HCEC 1CT (cell line): ENCODE data around the gene ATP5F1A.
"Not testable (repeated sequence)": the region's sequence is repeated elsewhere in the genome, so short reads cannot be mapped to it uniquely, and the experiment has no call there.

ENCODE experiments used
- DNase-seq: peaks from one replicate; pipeline ENCODE4 v3.0.0-alpha.2; 2017

ATP5F1A gene

DNA sequence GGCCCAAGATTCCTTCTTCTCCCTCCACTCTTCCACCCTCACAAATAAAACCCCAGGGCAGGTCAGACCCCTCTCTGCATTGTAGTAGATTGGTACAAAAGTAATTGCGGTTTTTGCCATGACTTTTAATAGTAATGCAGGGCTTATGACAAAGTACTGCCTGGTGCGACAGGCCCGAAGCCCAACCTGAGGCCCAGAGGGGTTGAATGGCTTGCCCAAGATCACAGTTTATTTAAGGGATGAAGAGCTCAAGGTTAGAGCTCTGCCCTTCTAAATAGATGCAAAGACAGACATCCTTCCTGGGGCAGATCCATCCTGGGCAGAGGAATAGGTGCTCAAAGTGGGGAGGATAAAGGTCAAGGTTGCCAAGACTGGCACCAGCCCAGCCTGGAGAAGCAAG lies 25.1 kb downstream of the ATP5F1A start:
- DNase-seq: no peak

DNA sequence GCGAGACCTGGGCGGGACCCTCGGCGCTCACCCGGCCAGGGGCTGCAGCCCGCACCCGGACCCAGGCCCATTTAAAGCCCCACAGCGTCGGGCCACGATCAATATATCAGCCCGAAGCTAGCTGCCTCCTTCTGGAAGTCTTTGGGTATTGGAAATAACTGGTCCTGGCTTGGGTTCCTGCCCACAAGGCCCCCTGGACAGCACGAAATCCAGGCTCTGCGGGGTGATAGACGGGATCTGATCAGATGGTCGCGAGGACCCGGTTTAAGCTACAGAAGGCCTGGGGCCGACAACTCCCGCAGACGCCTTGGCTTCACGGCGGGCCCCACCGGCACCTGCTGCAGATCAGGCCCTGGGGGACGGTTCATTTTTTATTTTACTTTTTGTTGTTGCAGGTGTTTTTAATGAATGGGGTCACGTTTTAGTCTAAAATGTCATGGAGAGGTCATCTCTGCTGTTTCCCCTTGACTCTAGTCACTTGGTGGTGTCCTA lies 25.7 kb downstream of the ATP5F1A start:
- DNase-seq: no peak

DNA sequence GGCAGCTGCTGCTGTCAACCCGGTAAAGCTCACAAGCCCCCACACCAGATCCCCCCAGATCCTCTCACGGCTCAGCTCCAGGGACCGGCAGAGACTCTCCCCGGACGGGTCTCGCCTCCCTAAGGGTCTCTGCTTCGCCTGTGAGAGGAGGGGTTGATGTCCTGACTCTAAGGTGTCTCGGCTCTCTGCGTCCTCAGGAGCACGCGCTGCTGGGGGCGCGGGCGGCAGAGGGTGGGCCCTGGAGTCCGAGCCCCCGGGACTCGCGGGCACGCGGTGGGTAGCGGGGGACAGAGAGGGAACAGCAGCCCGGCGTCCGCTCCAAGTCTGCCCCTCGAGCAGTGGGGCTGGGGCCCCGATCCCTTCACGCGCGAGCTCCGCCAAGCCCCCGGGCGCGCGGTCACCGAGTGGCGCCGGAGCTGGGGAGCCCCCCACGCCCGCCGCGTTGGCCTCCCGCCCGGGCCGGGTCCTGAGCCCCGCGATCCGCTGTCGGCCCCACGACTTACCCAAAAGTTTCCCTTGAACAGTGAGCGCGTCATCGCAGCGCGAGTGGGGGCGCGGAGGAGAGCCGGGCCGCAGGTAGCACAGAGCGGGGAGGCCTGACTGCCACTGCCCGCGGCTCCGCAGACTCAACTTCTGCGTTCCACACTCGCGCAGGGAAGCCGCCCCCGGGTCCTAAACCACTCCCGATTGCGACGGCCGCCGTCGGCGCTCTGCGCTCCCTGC lies 26.3 kb downstream of the ATP5F1A start, which contains the start of gene PSTPIP2:
TSS of gene PSTPIP2 (minus strand) at position 608 of the 723 bp plus-strand sequence. CDS start at position 536, 72 bp downstream.
- peak; percentile 60 for DNase-seq

DNA sequence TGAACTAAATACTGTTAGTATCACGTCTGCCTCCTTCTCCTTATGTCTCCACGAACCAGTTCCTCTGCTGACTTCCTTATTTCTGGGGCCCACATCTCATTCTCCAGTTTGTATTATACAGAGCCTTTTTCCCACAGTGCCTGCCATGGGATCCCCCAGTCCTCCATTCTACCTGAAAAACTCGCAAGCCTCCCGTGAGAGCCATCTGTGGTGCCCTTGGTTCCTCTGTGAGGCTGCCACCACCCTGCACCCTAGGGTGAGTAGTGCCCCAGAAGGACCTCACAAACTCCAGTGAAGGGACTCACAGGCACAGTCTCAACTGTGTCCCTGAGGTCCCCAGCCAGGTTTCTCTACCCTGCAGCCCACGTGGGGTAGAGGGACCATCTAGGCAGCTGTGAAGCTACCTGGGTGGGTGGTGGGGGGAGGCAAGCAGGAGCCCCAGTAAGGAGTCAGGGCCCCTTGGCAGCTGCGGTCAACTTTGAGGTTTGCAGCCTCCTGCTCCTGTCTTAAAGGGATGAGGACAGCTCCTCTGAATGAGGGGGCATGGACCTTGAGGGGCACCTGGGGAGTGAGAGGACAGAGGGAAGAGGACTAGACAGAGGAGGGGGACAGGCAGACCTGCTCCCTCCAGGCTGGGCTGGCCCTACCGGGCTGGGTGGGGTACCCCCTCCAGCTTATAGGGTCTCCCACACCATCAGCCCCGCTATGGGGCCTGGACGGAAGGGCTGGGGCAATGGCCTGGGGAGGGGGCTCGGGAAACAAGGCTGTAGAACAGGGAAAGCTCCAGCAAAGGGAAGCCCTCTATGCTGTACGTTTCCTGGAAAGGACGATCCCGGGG lies 27.1 kb downstream of the ATP5F1A start:
- DNase-seq: no peak

DNA sequence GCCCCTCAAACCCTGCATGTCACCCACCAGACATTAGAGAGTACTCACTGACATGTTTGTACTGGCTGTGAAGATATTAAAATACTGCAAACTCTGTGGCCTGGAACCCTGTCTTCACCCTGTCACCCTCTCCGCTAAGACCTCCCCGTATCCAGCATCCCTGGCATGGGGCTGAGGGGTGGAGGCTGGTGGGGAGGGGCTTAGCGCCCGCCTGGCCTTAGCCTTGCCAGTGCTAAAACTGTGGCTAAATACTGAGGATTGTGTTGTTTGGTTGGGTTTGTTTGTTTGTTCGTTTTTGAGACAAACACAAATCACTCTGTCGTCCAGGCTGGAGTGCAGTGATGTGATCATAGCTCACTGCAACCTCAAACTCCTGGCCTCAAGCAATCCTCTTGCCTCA lies 27.9 kb downstream of the ATP5F1A start:
- DNase-seq: no peak

DNA sequence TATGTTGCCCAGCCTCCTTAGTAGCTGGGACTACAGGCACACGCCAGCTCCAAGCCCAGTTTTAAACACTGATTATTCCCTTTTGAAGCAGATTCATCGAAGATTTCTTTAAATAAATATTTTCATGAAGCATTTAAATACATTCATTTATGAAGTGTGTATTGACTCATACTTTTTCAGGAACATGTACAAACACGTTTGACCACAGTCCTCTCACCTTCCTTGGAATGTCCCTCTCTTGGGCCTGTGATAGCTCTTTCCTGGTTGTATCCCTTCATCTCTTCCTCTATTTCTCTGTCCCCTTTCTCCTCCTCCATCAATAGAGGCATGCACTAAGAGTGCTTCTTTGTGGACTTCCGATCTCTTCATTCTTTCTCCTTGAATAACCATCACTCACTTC lies 28.6 kb downstream of the ATP5F1A start:
- DNase-seq: no peak

DNA sequence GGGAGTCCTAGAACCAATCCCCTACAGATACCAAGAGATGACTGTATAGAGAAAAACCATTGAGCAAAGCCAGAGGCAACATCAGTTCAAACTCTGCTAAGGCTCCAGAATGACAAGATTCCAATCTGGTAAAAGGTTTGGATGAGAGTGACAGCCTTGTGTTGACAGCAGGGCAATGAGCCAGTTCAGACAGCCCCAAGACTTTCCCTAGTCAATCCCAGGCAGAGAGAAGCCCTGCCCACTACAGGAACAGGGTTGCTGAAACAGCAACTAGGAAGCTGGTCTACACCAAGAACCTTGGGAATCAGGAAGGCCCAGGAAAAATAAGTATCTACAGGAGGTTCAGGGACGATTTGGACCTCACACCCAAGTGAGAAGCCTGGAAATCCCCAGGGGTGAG lies 29.3 kb downstream of the ATP5F1A start:
- no peak for DNase-seq

DNA sequence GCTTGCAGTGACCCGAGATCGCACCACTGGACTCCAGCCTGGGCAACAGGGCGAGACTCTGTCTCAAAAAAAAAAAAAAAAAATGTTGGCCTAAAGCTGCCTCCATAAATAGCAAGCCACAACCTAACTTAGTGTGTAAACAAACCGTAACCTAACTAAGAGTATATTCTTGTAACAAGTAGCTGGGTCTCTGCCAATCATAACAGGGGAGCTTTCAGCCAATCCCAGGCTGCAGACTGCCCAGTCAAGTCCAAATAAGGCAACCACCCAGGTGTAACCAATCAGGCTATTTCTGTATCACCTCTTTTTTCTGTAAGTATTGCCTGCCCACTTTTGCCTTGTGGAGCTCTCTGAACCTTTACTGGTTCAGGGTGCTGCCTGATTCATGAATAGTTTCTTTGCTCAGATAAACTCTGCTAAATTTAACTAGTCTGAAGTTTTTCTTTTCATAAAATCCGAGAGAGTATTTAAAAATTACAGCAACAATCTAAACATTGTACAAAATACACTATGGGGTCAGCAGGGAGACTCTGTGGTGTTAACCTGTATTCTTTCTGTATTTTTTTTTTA lies 30.6 kb downstream of the ATP5F1A start:
- DNase-seq: peak; percentile 45

DNA sequence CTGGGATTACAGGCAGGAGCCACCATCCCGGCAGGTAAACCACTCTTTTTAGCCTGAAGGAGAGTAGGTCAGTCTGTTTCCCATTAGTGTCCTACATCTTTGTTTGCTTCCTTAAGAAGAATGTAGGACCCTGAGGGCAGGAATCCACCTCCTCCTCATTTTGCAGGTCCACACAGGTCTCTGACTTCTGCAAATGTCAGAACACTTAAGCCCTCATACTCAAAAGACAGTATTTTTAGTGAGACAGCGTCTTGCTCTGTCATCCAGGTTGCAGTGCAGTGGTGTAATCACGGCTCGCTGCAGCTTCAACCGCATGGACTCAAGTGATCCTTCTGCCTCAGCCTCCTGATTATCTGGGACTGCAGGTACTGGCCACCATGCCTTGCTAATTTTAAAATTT lies 35.3 kb downstream of the ATP5F1A start:
- DNase-seq: no peak

DNA sequence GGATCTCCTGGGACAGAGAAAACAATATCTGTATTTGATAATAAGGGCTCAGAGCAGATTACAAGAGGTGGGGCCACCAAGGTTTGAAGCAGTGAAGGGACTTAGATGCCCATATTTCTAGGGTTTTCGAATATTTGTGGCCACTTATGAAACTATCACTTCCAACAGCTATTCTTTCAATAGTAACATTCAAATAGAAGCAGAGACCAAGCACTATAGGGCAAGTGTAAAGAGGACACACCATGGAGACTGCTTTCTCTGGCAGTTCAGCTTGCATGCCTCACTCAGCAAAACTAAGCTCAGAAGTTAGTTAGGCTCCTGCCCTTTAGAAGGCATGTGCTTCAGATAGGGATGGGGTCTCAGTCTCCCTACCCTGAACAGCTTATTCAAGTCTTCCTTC lies 36.3 kb downstream of the ATP5F1A start:
- DNase-seq: no peak

DNA sequence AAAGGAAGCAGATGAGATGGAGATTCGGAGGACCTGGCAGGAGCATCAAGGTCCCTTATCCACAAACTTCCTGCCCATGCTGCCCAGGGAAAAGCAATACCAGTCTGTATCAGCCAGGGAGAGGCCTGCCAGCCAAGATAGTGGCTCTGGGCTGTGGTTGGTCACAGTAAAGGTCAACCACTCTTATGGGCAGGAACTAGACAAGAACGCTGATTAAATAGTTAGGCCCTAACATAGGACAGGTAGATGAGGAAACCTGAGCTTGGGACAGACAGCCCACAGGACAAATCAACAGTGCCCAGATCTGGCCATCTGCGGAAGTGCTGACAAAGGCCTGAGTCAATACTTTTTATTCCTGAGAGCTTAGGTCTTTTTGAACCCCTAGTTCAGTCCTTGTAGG lies 36.7 kb downstream of the ATP5F1A start:
- no peak for DNase-seq

DNA sequence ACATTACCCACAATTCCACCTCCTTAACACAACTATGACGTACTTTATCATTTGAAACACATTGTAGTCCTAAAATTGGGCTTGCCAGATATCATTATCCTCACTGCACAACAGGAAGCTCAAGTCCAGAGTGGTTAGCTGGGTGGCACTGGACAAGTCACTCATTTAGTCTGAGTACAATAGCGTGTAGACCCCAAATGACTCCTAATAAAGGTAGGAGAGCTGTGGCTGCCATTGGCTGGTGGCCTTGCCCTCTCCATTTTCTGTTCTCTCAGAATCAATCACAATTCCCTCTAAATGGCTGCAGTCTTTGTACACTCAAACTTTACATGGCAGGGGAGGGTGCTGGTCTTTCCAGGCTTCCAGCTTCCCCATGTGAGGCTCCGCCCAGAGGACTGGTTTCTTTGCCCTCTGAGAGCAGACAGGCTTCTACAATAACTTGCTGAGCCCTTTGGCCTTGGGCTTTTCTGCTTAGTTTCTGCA lies 37.7 kb downstream of the ATP5F1A start:
- no peak for DNase-seq

DNA sequence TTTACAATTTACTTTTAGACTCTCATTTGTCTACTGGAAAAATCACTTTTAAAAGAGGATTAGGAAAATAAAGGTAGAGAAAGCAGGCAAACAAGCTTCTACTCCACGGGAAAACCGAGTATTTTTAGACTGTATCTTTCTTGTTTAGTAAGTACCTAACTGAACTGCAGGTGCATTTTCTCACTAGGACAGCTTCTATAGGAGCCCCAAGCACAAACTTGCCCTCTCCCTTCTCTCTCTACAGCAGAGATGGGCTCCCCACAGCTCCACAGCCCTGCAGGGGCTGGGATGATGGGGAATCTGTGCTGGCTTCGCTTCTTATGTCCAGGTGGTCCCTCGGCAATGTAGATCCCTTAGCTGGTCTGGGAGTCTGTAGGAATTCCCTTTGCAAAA lies 42.3 kb downstream of the ATP5F1A start:
- no peak for DNase-seq

DNA sequence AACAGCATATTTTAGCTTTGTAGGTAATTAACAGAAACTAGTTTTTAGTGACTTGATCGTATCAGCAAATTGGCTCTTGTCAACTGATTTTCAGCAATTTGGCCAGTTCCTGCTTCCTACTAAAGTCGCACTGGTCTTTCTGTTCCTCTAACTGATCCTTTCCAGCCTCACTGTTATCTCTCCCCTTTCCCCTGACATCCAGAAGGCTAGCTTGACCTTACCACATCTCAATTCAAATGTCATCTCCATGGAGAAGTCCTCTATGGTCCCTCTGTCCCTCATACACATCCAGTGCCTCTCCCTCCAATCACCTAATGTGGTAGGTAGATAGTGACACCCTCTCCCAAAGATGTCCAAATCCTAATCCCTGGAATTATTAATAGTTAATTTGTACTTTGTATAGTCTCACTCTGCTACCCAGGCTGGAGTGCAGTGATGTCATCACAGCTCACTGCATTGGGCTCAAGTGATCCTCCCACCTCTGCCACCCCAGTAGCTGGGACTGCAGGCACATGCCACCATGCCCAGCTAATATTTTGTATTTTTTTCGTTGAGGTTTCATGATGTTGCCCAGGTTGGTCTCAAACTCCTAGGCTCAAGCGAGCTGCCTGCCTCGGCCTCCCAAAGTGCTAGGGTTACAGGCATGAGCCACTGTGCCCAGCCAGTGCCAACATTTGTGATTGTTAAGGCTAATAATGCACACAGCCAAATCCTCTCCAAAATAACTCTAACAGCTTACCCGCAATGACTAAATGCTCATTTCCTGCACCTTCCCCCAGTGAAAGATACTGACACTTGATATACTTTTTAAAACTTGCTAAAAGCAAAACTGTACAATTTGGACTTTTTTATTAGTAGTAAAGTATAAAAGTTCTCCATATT lies 42.9 kb downstream of the ATP5F1A start:
- no peak for DNase-seq

DNA sequence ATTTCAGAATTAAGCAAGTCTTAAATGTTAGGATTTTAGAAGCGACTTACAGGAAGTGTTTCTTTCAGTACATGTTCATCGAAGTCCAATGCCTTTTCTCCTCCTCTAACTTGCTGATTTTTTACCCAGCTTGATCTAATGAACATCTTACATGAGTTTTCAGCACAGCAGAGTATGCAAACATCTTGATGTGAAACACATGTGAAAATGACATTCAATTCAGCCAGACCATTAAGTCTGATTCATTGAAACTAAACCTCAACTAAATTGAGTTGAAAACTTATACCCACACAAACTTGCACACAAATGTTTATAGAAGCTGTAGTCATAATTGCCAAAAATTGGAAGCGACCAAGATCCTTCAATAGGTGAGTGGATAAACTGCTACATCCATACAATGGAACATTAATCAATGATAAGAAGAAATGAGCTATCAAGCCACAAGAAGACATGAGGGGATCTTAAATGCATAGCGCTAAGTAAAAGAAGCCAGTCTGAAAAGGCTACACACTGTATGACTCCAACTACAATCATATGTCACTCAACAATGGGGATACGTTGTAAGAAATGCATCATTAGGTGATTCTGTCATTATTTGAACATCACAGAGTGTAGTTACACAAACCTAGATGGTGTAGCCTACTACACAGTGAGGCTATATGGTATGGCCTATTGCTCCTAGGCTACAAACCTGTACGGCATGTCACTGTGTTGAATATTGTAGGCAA lies 44.6 kb downstream of the ATP5F1A start:
- no peak for DNase-seq

DNA sequence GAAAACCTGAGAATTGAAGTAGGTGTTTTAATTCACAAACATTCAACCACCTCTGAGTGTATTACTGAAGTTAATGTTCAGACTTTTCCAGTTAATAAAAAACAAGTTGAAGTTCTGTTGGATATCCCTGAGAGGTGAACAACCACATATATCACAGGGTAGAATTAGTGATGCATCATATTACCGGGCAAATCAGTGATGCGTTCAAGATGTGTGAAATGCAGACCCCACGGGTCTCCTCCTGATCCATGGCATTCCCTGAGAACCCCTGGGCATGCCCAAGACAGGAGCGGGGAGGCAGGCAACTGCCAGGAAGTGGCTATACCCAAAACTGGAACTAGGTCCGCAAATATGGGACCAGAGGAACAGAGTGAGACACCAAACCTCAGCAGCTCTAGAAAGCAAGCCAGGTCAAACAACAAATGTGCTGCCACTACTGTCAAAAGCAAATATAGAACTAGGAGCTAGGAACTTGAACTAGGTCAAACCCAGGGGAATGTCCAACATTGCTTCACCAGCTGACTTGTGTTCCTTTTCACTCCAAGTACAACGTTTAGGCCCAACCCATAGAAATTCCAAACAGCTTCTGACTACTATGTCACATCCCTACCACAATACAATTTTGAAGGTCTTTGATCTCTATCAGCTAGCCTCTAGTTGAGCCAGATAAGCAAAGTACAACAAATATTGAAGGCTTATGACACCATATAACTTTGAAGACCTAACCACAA lies 46.2 kb downstream of the ATP5F1A start:
- DNase-seq: peak; percentile 24

DNA sequence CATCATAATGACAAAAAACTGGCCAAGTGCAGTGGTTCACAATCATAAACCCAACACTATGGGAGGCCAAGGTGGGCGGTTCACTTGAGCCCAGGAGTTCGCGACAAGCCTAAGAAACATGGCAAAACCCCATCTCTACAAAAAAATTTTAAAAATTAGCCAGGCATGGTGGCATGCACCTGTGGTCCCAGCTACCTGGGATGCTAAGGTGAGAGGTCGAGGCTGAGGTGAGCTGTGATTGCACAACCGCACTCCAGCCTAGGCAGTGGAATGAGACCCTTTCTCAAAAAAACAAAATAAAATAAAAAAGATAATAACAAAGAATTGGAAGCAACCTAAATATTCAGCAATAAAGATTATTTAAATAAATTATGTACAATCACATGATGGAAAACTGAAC lies 47.8 kb downstream of the ATP5F1A start:
- no peak for DNase-seq

DNA sequence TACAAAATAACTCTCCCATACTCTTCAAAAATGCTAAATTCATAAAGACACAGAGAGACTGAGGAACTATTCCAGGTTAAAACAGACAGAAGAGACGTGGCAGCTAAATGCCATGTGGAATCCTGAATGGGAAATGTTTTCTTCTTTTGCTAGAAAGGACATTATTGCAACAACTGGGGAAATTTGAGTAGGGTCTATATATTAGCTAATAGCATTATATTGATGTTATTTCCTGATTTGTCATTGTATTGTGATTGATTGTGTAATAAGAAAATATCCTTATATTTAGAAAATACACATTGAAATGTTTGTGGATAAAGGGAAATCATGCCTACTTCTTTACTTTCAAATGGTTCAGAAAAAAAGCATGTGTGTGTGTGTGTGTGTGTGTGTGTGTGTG lies 49.5 kb downstream of the ATP5F1A start:
- no peak for DNase-seq

DNA sequence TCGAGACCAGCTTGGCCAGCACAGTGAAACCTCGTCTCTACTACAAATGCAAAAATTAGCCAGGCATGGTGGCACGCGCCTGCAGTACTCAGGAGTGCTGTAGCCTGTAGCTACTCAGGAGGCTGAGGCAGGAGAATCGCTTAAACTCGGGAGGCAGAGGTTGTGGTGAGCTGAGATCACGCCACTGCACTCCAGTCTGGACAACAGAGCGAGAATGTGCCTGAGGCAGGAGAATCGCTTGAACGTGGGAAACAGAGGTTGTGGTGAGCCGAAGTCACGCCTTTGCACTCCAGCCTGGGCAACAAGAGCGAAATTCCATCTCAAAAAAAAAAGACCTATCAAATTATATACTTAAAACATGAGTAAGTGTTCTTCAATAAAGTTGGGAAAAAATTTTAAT lies 50.7 kb downstream of the ATP5F1A start:
- not testable (repeated sequence) for DNase-seq

DNA sequence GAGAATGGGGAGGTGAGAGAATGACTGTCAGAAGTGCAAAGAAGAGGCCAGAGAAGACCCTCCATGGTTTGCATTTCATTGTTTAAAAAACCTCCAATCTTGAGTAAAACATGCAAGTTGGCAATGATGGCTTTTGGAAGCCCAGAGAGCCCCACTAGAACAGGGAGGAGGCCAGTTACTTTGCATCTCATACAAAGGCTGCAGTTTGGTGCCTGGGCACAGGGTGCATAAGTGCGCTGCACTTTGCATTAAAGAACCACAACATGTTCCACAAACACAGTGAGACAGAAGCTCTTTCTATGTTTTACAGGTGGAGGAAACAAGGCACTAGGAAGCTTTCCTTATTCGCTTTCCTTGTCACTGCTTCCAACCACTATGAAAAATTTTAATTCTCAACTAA lies 51.4 kb downstream of the ATP5F1A start:
- DNase-seq: no peak

DNA sequence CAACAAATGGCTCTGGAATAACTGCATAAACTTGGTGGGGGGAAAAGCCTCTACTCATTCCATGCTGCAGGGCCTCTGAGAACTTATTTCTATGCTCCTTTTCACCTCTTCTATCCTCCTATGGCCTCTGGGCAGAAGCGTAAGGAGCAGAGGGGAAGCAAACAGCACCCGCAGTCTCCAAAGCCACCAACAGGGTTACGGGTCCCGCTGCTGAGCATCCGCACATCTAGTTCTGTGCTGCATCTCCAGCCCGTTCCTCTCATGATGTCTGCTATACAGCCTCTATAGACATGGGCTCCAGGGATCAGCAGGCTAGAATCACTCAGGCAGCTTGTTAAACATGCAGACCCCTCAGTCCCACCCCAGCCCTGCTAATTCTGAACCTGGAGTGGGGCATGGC lies 52.0 kb downstream of the ATP5F1A start:
- DNase-seq: no peak
